Stimulated activated CD4-positive, alpha-beta T cell treated with anti-CD3 and anti-CD28 coated beads, Interleukin-12 subunit alpha, Interleukin-12 subunit beta, amount 100 ng/mL, for 48 hours (primary cell): ENCODE results near the gene NTS.

Source experiments
- DNase-seq, 3 donors: peaks; one replicate each; pipeline ENCODE4 v3.0.0-alpha.2; 2020; ENCODE audit warnings: low read depth in 2 of 3, low spot score in 1 of 3

Gene NTS

GRCh38 chr12:85874031-85874461, at the start of gene NTS:
Gene NTS (plus strand): TSS chr12:85874295. CDS start chr12:85874404, 109 bp downstream.
- DNase-seq, result no peak

DNA sequence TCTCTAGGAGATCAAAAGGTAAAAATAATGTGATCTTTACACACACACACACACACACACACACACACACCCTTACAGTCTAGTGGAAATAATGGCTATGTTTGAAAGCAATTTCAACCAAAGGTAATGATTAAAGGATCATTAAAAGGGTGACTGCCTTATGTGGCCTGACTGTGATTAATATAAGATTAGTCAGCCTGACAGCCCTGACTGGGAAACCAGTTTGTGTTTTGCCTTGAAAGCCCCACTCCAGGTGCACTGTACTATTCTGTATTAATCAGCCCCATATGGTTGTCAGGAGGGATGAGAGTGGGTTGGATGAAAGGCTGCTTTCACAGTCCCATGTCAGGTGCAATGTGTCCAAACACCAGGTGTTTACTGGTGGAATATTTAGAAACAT, 48.3 kb upstream of the NTS start:
- DNase-seq, result no peak

GRCh38 chr12:85828576-85828975, 45.5 kb upstream of the NTS start:
- no peak for DNase-seq

DNA sequence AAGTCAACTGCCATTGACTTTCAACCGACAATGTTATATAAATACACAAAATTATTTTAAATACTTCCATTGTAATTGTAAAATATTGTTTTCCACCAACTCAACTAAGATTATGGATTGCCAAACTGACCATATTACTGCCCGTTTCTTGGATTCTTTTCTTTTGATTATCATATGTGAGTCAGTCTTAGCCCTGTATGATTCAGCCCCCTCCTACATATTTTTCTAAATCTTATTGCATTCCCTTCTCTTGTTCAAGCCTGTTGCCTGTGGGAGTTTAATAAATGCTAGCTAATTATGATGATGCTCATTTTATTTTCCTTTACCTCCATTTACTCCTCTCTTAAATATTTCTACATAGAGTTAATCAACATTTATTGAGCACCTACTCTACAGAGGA, 44.7 kb upstream of the NTS start:
- DNase-seq, result no peak

GRCh38 chr12:85831327-85831990, 42.6 kb upstream of the NTS start:
- no peak for DNase-seq

DNA sequence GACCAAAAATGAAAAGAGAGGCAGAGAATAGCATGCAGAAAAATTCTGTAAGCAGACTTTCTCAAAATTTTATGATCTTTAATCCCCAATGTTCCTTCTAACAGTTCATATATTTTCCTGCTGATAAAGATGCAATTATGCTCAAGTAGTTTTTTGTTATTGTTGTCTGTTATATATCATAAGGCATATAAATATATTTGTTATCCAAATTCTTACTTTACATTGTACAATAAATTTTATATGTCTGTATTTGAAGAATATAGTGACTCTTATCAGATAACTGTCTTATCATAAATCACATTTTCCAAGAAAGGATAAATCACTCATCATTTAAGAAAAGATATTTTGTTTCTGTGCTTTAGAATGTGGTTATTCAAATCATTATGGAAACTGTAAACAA, 40.5 kb upstream of the NTS start:
- no peak for DNase-seq

DNA sequence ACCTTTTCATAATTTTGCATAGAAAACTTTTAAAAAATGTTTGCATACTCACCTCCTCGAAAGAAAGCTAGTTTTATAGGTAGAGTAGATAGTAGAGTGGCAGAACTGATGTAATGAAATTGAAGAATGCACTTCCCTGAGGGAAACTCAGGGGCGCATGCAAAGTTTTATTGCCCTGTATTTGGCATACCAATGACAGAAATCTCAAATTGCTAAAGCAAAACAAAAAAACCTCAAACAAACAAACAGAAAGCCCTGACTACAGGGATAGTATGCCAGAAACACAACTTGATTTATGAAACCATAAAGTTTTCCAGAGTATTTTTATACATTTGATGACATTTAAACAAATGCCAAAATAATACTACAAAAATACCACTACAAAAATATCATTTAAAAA, 39.7 kb upstream of the NTS start:
- DNase-seq, result no peak

DNA sequence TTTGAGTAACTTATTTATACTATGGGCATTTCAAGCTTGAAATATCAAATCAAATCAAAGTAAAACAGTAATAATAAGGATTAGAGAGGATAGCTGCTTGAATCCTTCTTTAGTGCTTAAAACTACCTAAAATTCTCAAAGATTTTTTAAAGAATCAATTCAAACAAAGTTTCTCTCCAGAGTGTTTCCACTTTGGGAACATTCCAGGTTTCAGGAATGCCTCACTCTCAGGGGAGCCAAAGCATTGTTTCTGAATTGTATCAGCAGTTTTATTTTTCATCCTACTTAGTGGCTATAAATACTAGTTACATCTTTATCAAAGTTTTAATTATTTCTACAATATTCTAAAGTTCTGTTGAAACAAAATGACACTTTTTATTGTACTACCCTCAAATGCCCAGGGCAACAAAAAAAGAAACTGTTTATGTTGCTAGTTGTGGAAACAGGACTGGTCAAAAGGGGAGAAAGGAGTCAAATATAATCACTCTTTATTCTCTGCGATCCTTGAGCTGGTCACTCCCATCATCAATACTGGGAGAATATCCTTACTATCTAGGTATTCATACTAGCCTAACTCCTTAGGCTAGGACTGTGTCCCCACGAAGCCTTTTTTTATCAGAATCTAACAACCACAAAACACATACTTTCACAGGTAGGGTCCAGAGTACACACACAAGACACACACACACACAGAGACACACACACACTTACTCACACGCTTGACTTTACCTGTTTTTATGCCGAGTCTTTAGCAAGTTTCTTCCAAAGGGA, 38.5 kb upstream of the NTS start:
- DNase-seq, result no peak

GRCh38 chr12:85836197-85837090, 37.7 kb upstream of the NTS start, which contains the start of gene RASSF9:
Gene RASSF9 (minus strand): TSS chr12:85836409. CDS start chr12:85836201, 208 bp downstream.
- DNase-seq, result no peak

GRCh38 chr12:85843606-85844310, 30.3 kb upstream of the NTS start:
- no peak for DNase-seq

DNA sequence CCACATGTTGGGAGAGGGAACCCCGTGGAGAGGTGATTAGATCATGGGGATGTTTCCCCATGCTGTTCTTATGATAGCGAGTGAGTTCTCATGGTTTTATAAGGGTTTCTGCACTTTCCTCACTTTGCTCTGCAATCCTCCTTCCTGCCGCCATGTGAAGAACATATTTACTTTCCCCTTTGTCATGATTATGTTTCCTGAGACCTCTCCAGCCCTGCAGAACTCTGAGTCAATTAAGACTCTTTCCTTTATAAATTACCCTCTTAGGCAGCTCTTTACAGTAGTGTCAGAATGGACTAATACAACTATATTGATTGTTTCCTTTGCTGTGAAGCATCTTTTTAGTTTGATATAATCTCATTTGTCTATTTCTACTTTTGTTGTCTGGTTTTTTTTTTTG, 24.8 kb upstream of the NTS start:
- DNase-seq, result no peak

DNA sequence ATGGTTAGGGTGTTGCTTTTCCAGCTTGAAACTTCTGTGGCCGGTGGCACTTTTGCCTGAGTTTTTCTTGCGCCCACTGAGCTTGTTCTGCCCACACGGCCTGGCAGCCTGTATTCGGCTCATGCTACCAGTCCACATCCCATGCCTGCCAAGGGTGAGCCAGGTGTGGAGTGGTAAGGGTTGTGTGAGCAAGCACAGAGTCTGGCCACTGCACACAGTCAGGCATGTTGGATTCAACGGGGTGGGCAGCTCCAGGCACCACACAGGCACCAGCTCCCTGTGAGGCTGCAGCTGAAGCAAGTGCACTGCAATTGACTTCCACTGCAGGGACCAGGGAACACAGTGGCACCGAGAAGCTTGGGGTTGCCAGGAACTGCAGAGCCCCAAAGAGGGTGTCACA, 18.8 kb upstream of the NTS start:
- DNase-seq, result no peak

DNA sequence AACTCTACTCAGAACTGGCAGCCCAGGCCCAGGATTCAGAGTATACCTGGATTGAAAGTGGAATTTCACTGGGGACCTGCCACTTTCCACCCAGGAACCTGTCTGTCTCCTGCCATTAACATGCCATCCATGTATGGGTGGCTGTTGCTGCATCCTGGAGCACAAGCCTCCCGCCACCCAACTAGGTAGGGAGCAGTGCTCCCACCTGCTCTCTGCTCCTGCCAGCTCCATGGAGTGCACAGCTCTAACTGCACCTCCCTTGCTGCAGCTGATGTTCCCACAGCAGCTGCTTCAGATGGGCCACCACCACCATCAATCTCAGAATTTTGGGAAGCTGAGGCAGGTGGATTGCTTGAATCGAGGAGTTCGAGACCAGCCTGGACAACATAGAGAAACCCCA, 17.1 kb upstream of the NTS start:
- no peak for DNase-seq

DNA sequence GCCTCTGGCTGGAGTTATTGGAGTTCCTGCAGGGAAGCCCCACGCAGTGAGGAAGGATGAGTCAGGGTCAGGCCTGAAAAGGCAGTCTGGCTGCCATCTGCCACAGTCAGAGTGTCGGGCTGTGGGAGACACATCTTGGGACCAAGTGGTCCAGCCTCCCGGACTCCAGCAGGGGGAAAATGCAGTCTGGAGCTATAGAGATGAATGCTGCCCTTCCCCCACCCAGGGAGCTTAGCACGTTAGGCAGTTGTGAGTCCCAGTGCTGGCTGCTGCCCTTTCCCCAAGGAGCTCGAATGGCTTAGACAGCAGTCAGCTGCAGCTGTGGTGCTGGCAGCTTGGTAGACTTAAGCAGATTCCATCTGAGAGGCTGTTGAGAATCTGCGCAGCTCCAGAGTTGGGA, 8.2 kb upstream of the NTS start:
- DNase-seq, result no peak

- peak in 1 of 3 donors; percentile 12 for DNase-seq
Observed at GRCh38 chr12:85866986-85867776, 6.9 kb upstream of the NTS start.

GRCh38 chr12:85872497-85873091, 1.5 kb upstream of the NTS start:
- DNase-seq, result no peak

DNA sequence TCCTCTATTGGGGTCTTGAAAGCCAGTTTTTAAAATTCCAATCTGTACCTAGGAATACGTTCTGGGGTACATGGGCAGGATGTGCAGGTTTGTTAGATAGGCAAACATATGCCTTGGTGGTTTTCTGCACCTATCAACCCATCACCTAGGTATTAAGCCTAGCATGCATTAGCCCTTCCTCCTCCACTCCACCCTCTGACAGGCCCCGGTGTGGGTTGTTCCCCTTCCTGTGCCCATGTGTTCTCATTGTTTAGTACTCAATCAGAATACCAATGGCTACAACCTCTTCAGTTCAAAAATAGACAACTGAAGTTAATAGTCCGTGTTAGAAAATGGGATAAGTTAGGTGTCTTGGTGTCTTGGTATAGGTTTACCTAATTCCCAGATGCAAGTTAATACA, 3.4 kb downstream of the NTS start:
- DNase-seq, result no peak

DNA sequence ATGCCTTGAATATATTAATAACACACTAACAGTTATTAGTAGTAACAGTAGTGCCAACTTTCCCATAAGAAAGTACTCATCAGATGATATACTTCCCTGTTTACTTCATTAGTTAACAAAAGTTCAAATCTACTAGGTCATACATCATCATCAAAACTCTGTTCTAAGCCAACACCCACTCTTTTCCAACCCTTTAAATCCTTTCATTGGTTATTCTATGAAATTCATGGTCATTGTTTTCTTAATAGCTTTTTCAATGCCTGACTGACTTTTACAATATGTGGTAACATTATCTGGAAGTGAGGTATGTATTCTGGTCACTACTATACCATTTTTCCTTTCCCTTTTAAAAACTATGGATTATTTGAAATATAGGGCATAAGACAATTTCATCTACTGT, 9.7 kb downstream of the NTS start:
- no peak for DNase-seq

- no peak for DNase-seq
Observed at GRCh38 chr12:85894653-85895052, 20.6 kb downstream of the NTS start.
